DOHH2 (cell line): Measurements from ENCODE around the gene CRACR2A.

Experiments
- EZH2phosphoT487 ChIP-seq: fragments of 200-600 bp; sonication (generic); IDR thresholded peaks from 2 replicates; pipeline ENCODE4 v1.6.1; 2017; ENCODE audit warnings: borderline replicate concordance, mild to moderate bottlenecking, antibody characterized with exemption, low read length, moderate library complexity, mixed read lengths
- TF ChIP-seq, protein P1 (sequence below): fragments of 200-600 bp; sonication (generic); IDR thresholded peaks from one replicate; pipeline ENCODE4 v1.5.1; 2014; ENCODE audit warnings: antibody characterized with exemption, mild to moderate bottlenecking, low read depth, low read length; ENCODE audit not compliant: poor library complexity, severe bottlenecking

- TF ChIP-seq, protein P1, sequence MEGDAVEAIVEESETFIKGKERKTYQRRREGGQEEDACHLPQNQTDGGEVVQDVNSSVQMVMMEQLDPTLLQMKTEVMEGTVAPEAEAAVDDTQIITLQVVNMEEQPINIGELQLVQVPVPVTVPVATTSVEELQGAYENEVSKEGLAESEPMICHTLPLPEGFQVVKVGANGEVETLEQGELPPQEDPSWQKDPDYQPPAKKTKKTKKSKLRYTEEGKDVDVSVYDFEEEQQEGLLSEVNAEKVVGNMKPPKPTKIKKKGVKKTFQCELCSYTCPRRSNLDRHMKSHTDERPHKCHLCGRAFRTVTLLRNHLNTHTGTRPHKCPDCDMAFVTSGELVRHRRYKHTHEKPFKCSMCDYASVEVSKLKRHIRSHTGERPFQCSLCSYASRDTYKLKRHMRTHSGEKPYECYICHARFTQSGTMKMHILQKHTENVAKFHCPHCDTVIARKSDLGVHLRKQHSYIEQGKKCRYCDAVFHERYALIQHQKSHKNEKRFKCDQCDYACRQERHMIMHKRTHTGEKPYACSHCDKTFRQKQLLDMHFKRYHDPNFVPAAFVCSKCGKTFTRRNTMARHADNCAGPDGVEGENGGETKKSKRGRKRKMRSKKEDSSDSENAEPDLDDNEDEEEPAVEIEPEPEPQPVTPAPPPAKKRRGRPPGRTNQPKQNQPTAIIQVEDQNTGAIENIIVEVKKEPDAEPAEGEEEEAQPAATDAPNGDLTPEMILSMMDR: no peak
- no peak for TF ChIP-seq EZH2phosphoT487
These were observed 106.2 kb downstream of the CRACR2A start for GRCh38 chr12:3646561-3647241.
